Neural cell (in vitro differentiated cells): ENCODE results near the gene BCL2. TPM values are rescaled to one million over a fixed set of nuclear protein-coding genes. Genes with fewer than 3 reads are reported as not detected.

Experiments
- H2AFZ ChIP-seq: fragments of 200-600, 300-800 bp; sonication (generic), shearing (Covaris generic); 2 replicates; pipeline ENCODE4 v1.6.0; 2014; ENCODE audit warnings: low read depth, mild to moderate bottlenecking, antibody characterized with exemption, low read length, moderate library complexity
- H3F3A ChIP-seq: fragments of 200-600 bp; shearing (Covaris generic); 2 replicates; pipeline ENCODE4 v1.6.1; 2016; ENCODE audit warnings: mild to moderate bottlenecking, moderate library complexity, mixed read lengths, antibody characterized with exemption, low read length; ENCODE audit not compliant: insufficient read depth, poor library complexity, severe bottlenecking
- H3K27ac ChIP-seq: fragments of 200-600, 300-800 bp; sonication (generic), shearing (Covaris generic); 2 replicates; pipeline ENCODE4 v1.5.1; 2014; ENCODE audit warnings: mild to moderate bottlenecking, low read length, moderate library complexity
- H3K27me3 ChIP-seq: fragments of 300-800, 200-600 bp; sonication (generic), shearing (Covaris generic); 2 replicates; pipeline ENCODE4 v1.6.0; 2014; ENCODE audit warnings: mild to moderate bottlenecking, low read depth, low read length, moderate library complexity; ENCODE audit not compliant: insufficient read depth
- H3K36me3 ChIP-seq: fragments of 300-800, 200-600 bp; sonication (generic), shearing (Covaris generic); 2 replicates; pipeline ENCODE4 v1.5.1; 2014; ENCODE audit warnings: mild to moderate bottlenecking, antibody characterized with exemption, low read length, moderate library complexity; ENCODE audit not compliant: insufficient read depth
- H3K4me2 ChIP-seq: fragments of 300-800, 200-600 bp; sonication (generic), shearing (Covaris generic); 2 replicates; pipeline ENCODE4 v1.6.0; 2014; ENCODE audit warnings: mild to moderate bottlenecking, low read length
- H3K4me3 ChIP-seq: fragments of 300-800, 200-600 bp; sonication (generic), shearing (Covaris generic); 2 replicates; pipeline ENCODE4 v1.5.1; 2014; ENCODE audit warnings: mild to moderate bottlenecking, low read length, moderate library complexity
- H3K79me2 ChIP-seq: fragments of 200-600 bp; shearing (Covaris generic); replicated peaks from 2 replicates; pipeline ENCODE4 v1.6.0; 2014; ENCODE audit warnings: mild to moderate bottlenecking, low read length, moderate library complexity; ENCODE audit not compliant: insufficient read depth
- H3K9ac ChIP-seq: fragments of 300-800, 200-600 bp; sonication (generic), shearing (Covaris generic); 2 replicates; pipeline ENCODE4 v1.6.1; 2016; ENCODE audit warnings: mild to moderate bottlenecking, low read length, mixed read lengths
- H3K9me2 ChIP-seq: fragments of 200-600 bp; shearing (Covaris generic); 2 replicates; pipeline ENCODE4 v1.6.1; 2016; ENCODE audit warnings: mild to moderate bottlenecking, low read length, mixed read lengths; ENCODE audit not compliant: insufficient read depth
- H3K9me3 ChIP-seq: fragments of 200-600, 300-800 bp; sonication (generic), shearing (Covaris generic); 2 replicates; pipeline ENCODE4 v1.6.1; 2016; ENCODE audit warnings: mild to moderate bottlenecking, mixed run types, low read length, moderate library complexity, mixed read lengths
- H4K20me1 ChIP-seq: fragments of 200-600 bp; shearing (Covaris generic); 2 replicates; pipeline ENCODE4 v1.6.1; 2016; ENCODE audit warnings: mild to moderate bottlenecking, mixed run types; ENCODE audit not compliant: insufficient read depth
- EP300 ChIP-seq: fragments of 450-650 bp; conservative IDR thresholded peaks from 2 replicates; pipeline ENCODE4 v1.6.1; 2014; ENCODE audit warnings: antibody characterized with exemption, mild to moderate bottlenecking, moderate library complexity; ENCODE audit not compliant: poor library complexity, severe bottlenecking
- EZH2 ChIP-seq: fragments of 200-600, 300-800 bp; shearing (Covaris generic), sonication (generic); IDR thresholded peaks from 2 replicates; pipeline ENCODE4 v1.6.1; 2014; ENCODE audit warnings: antibody characterized with exemption, low read length, borderline replicate concordance, mild to moderate bottlenecking; ENCODE audit not compliant: insufficient read depth, poor library complexity, severe bottlenecking
- MXI1 ChIP-seq: fragments of 450-650 bp; conservative IDR thresholded peaks from 2 replicates; pipeline ENCODE4 v1.6.1; 2014; ENCODE audit warnings: antibody characterized with exemption, mild to moderate bottlenecking; ENCODE audit not compliant: poor library complexity, severe bottlenecking
- POLR2AphosphoS5 ChIP-seq: IDR thresholded peaks from 2 replicates; pipeline ENCODE4 v1.6.1; 2012
- RAD21 ChIP-seq: fragments of 450-650 bp; conservative IDR thresholded peaks from 2 replicates; pipeline ENCODE4 v1.6.1; 2014; ENCODE audit warnings: antibody characterized with exemption, mild to moderate bottlenecking, moderate library complexity
- SMC3 ChIP-seq: fragments of 450-650 bp; conservative IDR thresholded peaks from 2 replicates; pipeline ENCODE4 v1.6.1; 2014; ENCODE audit warnings: antibody characterized with exemption, mild to moderate bottlenecking, moderate library complexity; ENCODE audit not compliant: poor library complexity
- TAF1 ChIP-seq: IDR thresholded peaks from 2 replicates; pipeline ENCODE4 v1.6.1; 2012; ENCODE audit warnings: low read depth
- polyA plus RNA-seq: library from polyadenylated mRNA; depleted of rRNA; stranded (reverse); fragments of >200 nt; gene quantifications from 2 replicates; pipeline ENCODE4 v1.2.3, GENCODE V29; 2014
- TF ChIP-seq, protein P1 (sequence below): fragments of 450-650 bp; IDR thresholded peaks from 2 replicates; pipeline ENCODE4 v1.5.1; 2014; ENCODE audit warnings: antibody characterized with exemption, mild to moderate bottlenecking, moderate library complexity; ENCODE audit not compliant: poor library complexity, severe bottlenecking
- TF ChIP-seq, protein P2 (sequence below): IDR thresholded peaks from 2 replicates; pipeline ENCODE4 v1.6.1; 2012; ENCODE audit warnings: borderline replicate concordance

Gene BCL2
- polyA plus RNA-seq, 1 donor from 2014 or later, result 3.4 TPM

DNA sequence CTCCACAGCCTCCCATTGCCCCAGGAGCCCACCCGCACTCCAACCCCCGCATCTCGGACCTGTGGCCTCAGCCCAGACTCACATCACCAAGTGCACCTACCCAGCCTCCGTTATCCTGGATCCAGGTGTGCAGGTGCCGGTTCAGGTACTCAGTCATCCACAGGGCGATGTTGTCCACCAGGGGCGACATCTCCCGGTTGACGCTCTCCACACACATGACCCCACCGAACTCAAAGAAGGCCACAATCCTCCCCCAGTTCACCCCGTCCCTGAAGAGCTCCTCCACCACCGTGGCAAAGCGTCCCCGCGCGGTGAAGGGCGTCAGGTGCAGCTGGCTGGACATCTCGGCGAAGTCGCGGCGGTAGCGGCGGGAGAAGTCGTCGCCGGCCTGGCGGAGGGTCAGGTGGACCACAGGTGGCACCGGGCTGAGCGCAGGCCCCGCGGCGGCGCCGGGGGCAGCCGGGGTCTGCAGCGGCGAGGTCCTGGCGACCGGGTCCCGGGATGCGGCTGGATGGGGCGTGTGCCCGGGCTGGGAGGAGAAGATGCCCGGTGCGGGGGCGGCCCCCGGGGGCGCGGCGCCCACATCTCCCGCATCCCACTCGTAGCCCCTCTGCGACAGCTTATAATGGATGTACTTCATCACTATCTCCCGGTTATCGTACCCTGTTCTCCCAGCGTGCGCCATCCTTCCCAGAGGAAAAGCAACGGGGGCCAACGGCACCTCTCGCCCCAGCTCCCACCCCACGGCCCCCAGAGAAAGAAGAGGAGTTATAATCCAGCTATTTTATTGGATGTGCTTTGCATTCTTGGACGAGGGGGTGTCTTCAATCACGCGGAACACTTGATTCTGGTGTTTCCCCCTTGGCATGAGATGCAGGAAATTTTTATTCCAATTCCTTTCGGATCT is 1.3 kb downstream of the BCL2 start:
- Histone ChIP-seq H3K79me2 (no peaks in the 10 kb centered on the region), H3F3A (no peaks in the 10 kb centered on the region), H3K9me2 (no peaks in the 10 kb centered on the region), H4K20me1 (no peaks in the 10 kb centered on the region), H3K9me3 (no peaks in the 10 kb centered on the region), H3K27me3 (peaks cover 24% of the 10 kb centered on the region), H2AFZ (no peak overlapping the region), H3K36me3 (no peaks in the 10 kb centered on the region), H3K9ac (peak overlapping the region; percentile 75), H3K4me3 (peak overlapping the region; percentile 89), H3K4me2 (peak overlapping the region; percentile 80), H3K27ac (no peak overlapping the region)
- TF ChIP-seq, protein P1, sequence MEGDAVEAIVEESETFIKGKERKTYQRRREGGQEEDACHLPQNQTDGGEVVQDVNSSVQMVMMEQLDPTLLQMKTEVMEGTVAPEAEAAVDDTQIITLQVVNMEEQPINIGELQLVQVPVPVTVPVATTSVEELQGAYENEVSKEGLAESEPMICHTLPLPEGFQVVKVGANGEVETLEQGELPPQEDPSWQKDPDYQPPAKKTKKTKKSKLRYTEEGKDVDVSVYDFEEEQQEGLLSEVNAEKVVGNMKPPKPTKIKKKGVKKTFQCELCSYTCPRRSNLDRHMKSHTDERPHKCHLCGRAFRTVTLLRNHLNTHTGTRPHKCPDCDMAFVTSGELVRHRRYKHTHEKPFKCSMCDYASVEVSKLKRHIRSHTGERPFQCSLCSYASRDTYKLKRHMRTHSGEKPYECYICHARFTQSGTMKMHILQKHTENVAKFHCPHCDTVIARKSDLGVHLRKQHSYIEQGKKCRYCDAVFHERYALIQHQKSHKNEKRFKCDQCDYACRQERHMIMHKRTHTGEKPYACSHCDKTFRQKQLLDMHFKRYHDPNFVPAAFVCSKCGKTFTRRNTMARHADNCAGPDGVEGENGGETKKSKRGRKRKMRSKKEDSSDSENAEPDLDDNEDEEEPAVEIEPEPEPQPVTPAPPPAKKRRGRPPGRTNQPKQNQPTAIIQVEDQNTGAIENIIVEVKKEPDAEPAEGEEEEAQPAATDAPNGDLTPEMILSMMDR, result peak; percentile 55
- TF ChIP-seq RAD21 (peak; percentile 13), POLR2AphosphoS5 (no peak), EP300 (no peak), TAF1 (no peak)
- TF ChIP-seq, protein P2, sequence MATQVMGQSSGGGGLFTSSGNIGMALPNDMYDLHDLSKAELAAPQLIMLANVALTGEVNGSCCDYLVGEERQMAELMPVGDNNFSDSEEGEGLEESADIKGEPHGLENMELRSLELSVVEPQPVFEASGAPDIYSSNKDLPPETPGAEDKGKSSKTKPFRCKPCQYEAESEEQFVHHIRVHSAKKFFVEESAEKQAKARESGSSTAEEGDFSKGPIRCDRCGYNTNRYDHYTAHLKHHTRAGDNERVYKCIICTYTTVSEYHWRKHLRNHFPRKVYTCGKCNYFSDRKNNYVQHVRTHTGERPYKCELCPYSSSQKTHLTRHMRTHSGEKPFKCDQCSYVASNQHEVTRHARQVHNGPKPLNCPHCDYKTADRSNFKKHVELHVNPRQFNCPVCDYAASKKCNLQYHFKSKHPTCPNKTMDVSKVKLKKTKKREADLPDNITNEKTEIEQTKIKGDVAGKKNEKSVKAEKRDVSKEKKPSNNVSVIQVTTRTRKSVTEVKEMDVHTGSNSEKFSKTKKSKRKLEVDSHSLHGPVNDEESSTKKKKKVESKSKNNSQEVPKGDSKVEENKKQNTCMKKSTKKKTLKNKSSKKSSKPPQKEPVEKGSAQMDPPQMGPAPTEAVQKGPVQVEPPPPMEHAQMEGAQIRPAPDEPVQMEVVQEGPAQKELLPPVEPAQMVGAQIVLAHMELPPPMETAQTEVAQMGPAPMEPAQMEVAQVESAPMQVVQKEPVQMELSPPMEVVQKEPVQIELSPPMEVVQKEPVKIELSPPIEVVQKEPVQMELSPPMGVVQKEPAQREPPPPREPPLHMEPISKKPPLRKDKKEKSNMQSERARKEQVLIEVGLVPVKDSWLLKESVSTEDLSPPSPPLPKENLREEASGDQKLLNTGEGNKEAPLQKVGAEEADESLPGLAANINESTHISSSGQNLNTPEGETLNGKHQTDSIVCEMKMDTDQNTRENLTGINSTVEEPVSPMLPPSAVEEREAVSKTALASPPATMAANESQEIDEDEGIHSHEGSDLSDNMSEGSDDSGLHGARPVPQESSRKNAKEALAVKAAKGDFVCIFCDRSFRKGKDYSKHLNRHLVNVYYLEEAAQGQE, result no peak

DNA sequence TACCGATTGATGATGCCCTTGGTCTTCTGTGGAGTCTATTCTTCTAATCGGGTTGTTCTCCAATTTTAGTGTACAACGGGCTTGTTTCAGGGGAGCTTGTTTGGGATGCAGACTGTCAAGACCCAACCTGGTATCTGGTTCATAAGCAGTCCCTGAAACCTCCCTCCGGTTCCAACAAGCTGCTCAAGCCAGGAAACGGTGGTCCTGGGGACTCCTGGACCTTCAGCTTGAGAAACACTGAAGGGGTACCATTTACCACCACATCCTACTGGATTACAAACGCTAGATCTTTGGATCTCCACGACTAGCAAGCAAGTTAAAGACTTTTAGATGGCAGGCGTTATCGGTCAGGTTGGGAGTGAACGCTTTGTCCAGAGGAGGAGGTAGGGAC is 2.0 kb downstream of the BCL2 start:
- peak overlapping the region; percentile 14 for H3K4me2 ChIP-seq

More for the DNA sequence above, 2.0 kb downstream of the BCL2 start:
- TF ChIP-seq MXI1, result no peak
- no peak for TF ChIP-seq SMC3
- no peak for TF ChIP-seq EZH2
- no peak for TF ChIP-seq POLR2AphosphoS5
- TF ChIP-seq TAF1, result no peak
- TF ChIP-seq RAD21, result no peak
- TF ChIP-seq EP300, result no peak
- TF ChIP-seq, protein P1, result no peak
- TF ChIP-seq, protein P2, result no peak
- no peak overlapping the region for H2AFZ ChIP-seq
- H3K27me3 ChIP-seq, result peaks cover 24% of the 10 kb centered on the region
- H3K9me3 ChIP-seq, result no peaks in the 10 kb centered on the region
- H4K20me1 ChIP-seq, result no peaks in the 10 kb centered on the region
- no peaks in the 10 kb centered on the region for H3K9me2 ChIP-seq
- H3K79me2 ChIP-seq, result no peaks in the 10 kb centered on the region
- H3K4me3 ChIP-seq, result peak overlapping the region; percentile 89
- H3K9ac ChIP-seq, result no peak overlapping the region
- no peaks in the 10 kb centered on the region for H3K36me3 ChIP-seq
- H3K27ac ChIP-seq, result no peak overlapping the region
- no peaks in the 10 kb centered on the region for H3F3A ChIP-seq
